ENCODE results near the gene DMXL1. TPM values are rescaled to one million over a fixed set of nuclear protein-coding genes. Genes with fewer than 3 reads are reported as not detected.
A peak's percentile ranks its signal among the peaks of the same experiment; 100 is the strongest.

Gene DMXL1
- polyA plus RNA-seq, 2 of the 4 experiments (the other 2 are of a cell fraction), result 8.4 to 28.8 TPM

GRCh38 chr5:119031011-119031886, 39.6 kb upstream of the DMXL1 start:
- CTCF ChIA-PET, result interaction anchor here (0.6 to 1.5 kb wide), 5 partner anchors 9 to 381 kb away, joined by 3 to 8 read pairs (median 3); partner anchors contain the start of gene DTWD2
- no peaks in the 10 kb centered on the region for H3K9me3 ChIP-seq
- peaks cover 7% of the 10 kb centered on the region; the same call in 2 of the 3 replicates for H3K4me1 ChIP-seq
- ATAC-seq (no peak), FAIRE-seq (no peak), DNase-seq (ENCODE audit: low read depth in 1 of 2, low spot score in 1 of 2) (no peak)
- no peak for TF ChIP-seq ZFP36 (IDR thresholded peaks at IDR 0.05; ENCODE audit: borderline replicate concordance, partially characterized antibody)
- TF ChIP-seq TFCP2L1 (CRISPR knock-in tag; IDR thresholded peaks at IDR 0.05), result no peak
- no peak for TF ChIP-seq MAZ (IDR thresholded peaks at IDR 0.05; ENCODE audit: borderline replicate concordance, low read depth, low read length)
- no peak for TF ChIP-seq ZSCAN20 (CRISPR knock-in tag; IDR thresholded peaks at IDR 0.05)
- no peak for TF ChIP-seq EHF (CRISPR knock-in tag; IDR thresholded peaks at IDR 0.05)
- TF ChIP-seq BHLHE40 (IDR thresholded peaks at IDR 0.05; ENCODE audit: low read depth, low read length), result no peak
- no peak for TF ChIP-seq REST (IDR thresholded peaks at IDR 0.05)
- TF ChIP-seq HES2 (IDR thresholded peaks at IDR 0.05), result no peak
- TF ChIP-seq TP53 (CRISPR knock-in tag; IDR thresholded peaks at IDR 0.05), result no peak
- TF ChIP-seq KDM1A (IDR thresholded peaks at IDR 0.05; ENCODE audit: low read depth), result no peak
- TF ChIP-seq EP300 (IDR thresholded peaks at IDR 0.05), result no peak
- TF ChIP-seq ELK1 (IDR thresholded peaks at IDR 0.05; ENCODE audit: low read depth, low read length), result no peak
- no peak overlapping the region for H3K27ac ChIP-seq
- H3K4me3 ChIP-seq, result no peak overlapping the region
- POLR2A ChIA-PET, result no interaction called here
- no peak overlapping the region for H3K4me2 ChIP-seq
- 74% methylated on average over 5 of the region's 5 CpGs for WGBS (ENCODE audit: missing lambda C conversion rate)

GRCh38 chr5:119031905-119032304, 39.0 kb upstream of the DMXL1 start:
- ChIA-PET CTCF (interaction anchor here (1.3 to 1.9 kb wide), 2 partner anchors 10 to 303 kb away, joined by 3 to 7 read pairs; no protein-coding TSS in a partner anchor), POLR2A (no interaction called here)
- no peaks in the 10 kb centered on the region for H3K9me3 ChIP-seq
- ATAC-seq, result peak in 1 of 2 experiments; percentile 30; a peak in 1 of 6 replicates
- 61% methylated on average over 4 of the region's 4 CpGs for WGBS (ENCODE audit: missing lambda C conversion rate)
- no peak overlapping the region for H3K27ac ChIP-seq
- no peak for FAIRE-seq
- TF ChIP-seq FOSL2 (IDR thresholded peaks at IDR 0.05), result no peak
- TF ChIP-seq FOSL2 (CRISPR knock-in tag; IDR thresholded peaks at IDR 0.05), result peak; percentile 37; the same call in 1 of the 2 replicates
- no peak for TF ChIP-seq PHF8 (IDR thresholded peaks at IDR 0.05; ENCODE audit: borderline replicate concordance, low read depth)
- H3K4me3 ChIP-seq, result no peak overlapping the region
- H3K4me1 ChIP-seq, result peaks cover 13% of the 10 kb centered on the region; the same call in 2 of the 3 replicates
- peak in 1 of 2 experiments; percentile 18 for DNase-seq (ENCODE audit: low read depth in 1 of 2, low spot score in 1 of 2)
- no peak overlapping the region for H3K4me2 ChIP-seq

GRCh38 chr5:119032656-119033055, 38.2 kb upstream of the DMXL1 start:
- no peak overlapping the region for H3K4me3 ChIP-seq
- ATAC-seq, result no peak
- no peak overlapping the region for H3K27ac ChIP-seq
- TF ChIP-seq NPAS2 (CRISPR knock-in tag; IDR thresholded peaks at IDR 0.05; ENCODE audit: borderline replicate concordance) (no peak), HES2 (IDR thresholded peaks at IDR 0.05) (no peak), USF2 (IDR thresholded peaks at IDR 0.05) (no peak)
- ChIA-PET POLR2A (no interaction called here), CTCF (interaction anchor here (1.3 to 1.9 kb wide), 4 partner anchors 11 to 379 kb away, joined by 3 to 7 read pairs (median 4); no protein-coding TSS in a partner anchor)
- FAIRE-seq, result no peak
- H3K4me1 ChIP-seq, result peaks cover 20% of the 10 kb centered on the region
- DNase-seq (ENCODE audit: low read depth in 1 of 2, low spot score in 1 of 2), result no peak
- H3K9me3 ChIP-seq, result no peaks in the 10 kb centered on the region
- no peak overlapping the region for H3K4me2 ChIP-seq
- 53% methylated on average over 3 of the region's 3 CpGs for WGBS (ENCODE audit: missing lambda C conversion rate)

Measured in A549 (cell line).